Measurements from ENCODE around the gene HLA-DRB5. TPM values are rescaled to one million over a fixed set of nuclear protein-coding genes. Genes with fewer than 3 reads are reported as not detected.

Gene HLA-DRB5
- total and polyA plus RNA-seq, 10 of the 15 experiments (the other 5 are each of a cell fraction or from before 2014, with no cell fraction given), result 38.0 to 108 (median 62.8) TPM

- DNase-seq (ENCODE audit: low read depth, low spot score), result no peak
- Histone ChIP-seq H3K79me2 (ENCODE audit: control insufficient read depth, insufficient read depth, low read length) (peaks cover 4% of the 10 kb centered on the region), H2AFZ (ENCODE audit: control insufficient read depth, low read depth, low read length) (no peak overlapping the region), H3K9me3 (replicated peaks; ENCODE audit: control insufficient read depth, insufficient read depth, low read length) (no peaks in the 10 kb centered on the region), H3K36me3 (ENCODE audit: control insufficient read depth in 2 of 2, insufficient read depth in 2 of 2, low read length in 1 of 2) (no peaks in the 10 kb centered on the region), H4K20me1 (ENCODE audit: control insufficient read depth, insufficient read depth) (no peaks in the 10 kb centered on the region), H3K27ac (ENCODE audit: control insufficient read depth, insufficient read depth) (no peak overlapping the region), H3K4me2 (ENCODE audit: control insufficient read depth, insufficient read depth) (no peak overlapping the region), H3K9ac (ENCODE audit: control insufficient read depth, insufficient read depth, low read length) (no peak overlapping the region), H3K27me3 (replicated peaks in 1 of 2; ENCODE audit: control insufficient read depth in 2 of 2, insufficient read depth in 2 of 2, low read length in 1 of 2) (no peaks in the 10 kb centered on the region), H3K4me3 (no peak overlapping the region), H3K4me1 (ENCODE audit: control insufficient read depth, insufficient read depth, low read length) (no peaks in the 10 kb centered on the region)
- no peak for ATAC-seq
- ChIA-PET CTCF (no interaction called here), RAD21 (ENCODE audit: unreplicated experiment) (no interaction called here), SMC1A (ENCODE audit: uncharacterized antibody, unreplicated experiment) (interaction anchor here (0.9 kb wide), 1 partner anchor 62 kb away, joined by 4 read pairs; no protein-coding TSS in a partner anchor), POLR2A (interaction anchor here (0.9 kb wide), 1 partner anchor 62 kb away, joined by 3 read pairs; no protein-coding TSS in a partner anchor)
- FAIRE-seq, result no peak
- intact Hi-C loops (cut with micrococcal nuclease; ENCODE audit: unreplicated experiment), result no loop called here
- in situ Hi-C loops (cut with MboI), result no loop called here
- 80% methylated on average over 1 of the region's 4 CpGs for WGBS (ENCODE audit: insufficient coverage, insufficient replicate concordance, low lambda C conversion rate, missing lambda C conversion rate)
- TF ChIP-seq KDM1A (IDR thresholded peaks at IDR 0.05; ENCODE audit: borderline replicate concordance) (no peak), RELA (IDR thresholded peaks at IDR 0.05; ENCODE audit: borderline replicate concordance, partially characterized antibody) (no peak), SIN3A (IDR thresholded peaks at IDR 0.05; ENCODE audit: low read depth, low read length) (no peak), IKZF1 (conservative IDR thresholded peaks at IDR 0.05) (no peak)
- TF ChIP-seq, protein P1, sequence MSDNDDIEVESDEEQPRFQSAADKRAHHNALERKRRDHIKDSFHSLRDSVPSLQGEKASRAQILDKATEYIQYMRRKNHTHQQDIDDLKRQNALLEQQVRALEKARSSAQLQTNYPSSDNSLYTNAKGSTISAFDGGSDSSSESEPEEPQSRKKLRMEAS (IDR thresholded peaks at IDR 0.05; ENCODE audit: low read depth, low read length), result no peak
- TF ChIP-seq, protein P2, sequence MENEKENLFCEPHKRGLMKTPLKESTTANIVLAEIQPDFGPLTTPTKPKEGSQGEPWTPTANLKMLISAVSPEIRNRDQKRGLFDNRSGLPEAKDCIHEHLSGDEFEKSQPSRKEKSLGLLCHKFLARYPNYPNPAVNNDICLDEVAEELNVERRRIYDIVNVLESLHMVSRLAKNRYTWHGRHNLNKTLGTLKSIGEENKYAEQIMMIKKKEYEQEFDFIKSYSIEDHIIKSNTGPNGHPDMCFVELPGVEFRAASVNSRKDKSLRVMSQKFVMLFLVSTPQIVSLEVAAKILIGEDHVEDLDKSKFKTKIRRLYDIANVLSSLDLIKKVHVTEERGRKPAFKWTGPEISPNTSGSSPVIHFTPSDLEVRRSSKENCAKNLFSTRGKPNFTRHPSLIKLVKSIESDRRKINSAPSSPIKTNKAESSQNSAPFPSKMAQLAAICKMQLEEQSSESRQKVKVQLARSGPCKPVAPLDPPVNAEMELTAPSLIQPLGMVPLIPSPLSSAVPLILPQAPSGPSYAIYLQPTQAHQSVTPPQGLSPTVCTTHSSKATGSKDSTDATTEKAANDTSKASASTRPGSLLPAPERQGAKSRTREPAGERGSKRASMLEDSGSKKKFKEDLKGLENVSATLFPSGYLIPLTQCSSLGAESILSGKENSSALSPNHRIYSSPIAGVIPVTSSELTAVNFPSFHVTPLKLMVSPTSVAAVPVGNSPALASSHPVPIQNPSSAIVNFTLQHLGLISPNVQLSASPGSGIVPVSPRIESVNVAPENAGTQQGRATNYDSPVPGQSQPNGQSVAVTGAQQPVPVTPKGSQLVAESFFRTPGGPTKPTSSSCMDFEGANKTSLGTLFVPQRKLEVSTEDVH (IDR thresholded peaks at IDR 0.05; ENCODE audit: low read depth, partially characterized antibody), result no peak
- no TSS peak for BruUV-seq (replicated peaks)
These were observed 10.8 kb downstream of the HLA-DRB5 start for GRCh38 chr6:32519118-32519909.
